Measurements from ENCODE around the gene EMCN.

DNA sequence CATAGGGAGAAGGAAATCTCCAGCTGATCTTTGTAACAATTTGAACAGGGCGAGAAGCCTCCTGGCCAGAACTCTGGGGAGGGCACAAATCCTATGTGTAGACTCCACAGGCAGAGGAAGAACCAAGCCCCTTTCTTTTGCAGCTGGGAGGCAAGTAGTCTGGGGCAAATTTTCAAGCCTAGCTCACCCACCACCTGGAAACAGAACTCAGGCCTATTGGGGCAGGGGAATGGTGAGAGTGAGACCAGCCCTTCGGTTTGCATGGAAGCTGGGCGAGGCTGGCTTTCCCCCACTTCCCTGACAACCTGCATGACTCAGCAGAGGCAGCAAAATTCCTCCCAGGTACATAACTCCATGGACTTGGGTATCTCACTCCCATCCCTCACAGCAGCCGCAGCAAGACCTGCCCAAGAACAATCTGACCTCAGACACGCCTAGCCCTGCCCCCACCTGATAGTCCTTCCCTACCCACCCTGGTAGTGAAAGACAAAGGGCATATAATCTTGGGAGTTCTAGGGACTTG is 138.2 kb downstream of the EMCN start:
- TF ChIP-seq, protein P1, sequence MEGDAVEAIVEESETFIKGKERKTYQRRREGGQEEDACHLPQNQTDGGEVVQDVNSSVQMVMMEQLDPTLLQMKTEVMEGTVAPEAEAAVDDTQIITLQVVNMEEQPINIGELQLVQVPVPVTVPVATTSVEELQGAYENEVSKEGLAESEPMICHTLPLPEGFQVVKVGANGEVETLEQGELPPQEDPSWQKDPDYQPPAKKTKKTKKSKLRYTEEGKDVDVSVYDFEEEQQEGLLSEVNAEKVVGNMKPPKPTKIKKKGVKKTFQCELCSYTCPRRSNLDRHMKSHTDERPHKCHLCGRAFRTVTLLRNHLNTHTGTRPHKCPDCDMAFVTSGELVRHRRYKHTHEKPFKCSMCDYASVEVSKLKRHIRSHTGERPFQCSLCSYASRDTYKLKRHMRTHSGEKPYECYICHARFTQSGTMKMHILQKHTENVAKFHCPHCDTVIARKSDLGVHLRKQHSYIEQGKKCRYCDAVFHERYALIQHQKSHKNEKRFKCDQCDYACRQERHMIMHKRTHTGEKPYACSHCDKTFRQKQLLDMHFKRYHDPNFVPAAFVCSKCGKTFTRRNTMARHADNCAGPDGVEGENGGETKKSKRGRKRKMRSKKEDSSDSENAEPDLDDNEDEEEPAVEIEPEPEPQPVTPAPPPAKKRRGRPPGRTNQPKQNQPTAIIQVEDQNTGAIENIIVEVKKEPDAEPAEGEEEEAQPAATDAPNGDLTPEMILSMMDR (IDR thresholded peaks at IDR 0.05), result no peak
- no peak for TF ChIP-seq EZH2 (IDR thresholded peaks at IDR 0.05; ENCODE audit: borderline replicate concordance, insufficient read depth, low read depth, low read length, poor library complexity, severe bottlenecking)
